DOHH2 (cell line): ENCODE data around the gene CSF1.

Experiments used
- CTCF ChIP-seq: fragments of 200-600 bp; sonication (generic); IDR thresholded peaks from one replicate; pipeline ENCODE4 v1.5.1; 2014; ENCODE audit warnings: antibody characterized with exemption, mild to moderate bottlenecking, low read depth, low read length; ENCODE audit not compliant: poor library complexity, severe bottlenecking
- EZH2phosphoT487 ChIP-seq: fragments of 200-600 bp; sonication (generic); IDR thresholded peaks from 2 replicates; pipeline ENCODE4 v1.6.1; 2017; ENCODE audit warnings: borderline replicate concordance, mild to moderate bottlenecking, antibody characterized with exemption, low read length, moderate library complexity, mixed read lengths

GRCh38 chr1:109930252-109930993 is 19.8 kb downstream of the CSF1 start:
- TF ChIP-seq CTCF: no peak
- TF ChIP-seq EZH2phosphoT487: no peak
